ENCODE results near the gene PRR20E. TPM values are rescaled to one million over a fixed set of nuclear protein-coding genes. Genes with fewer than 3 reads are reported as not detected.

Gene PRR20E
- total RNA-seq, 2 experiments from 2014 or later, result not detected

Other genes with a start within 250 kb of the PRR20E start
- not detected for gene PRR20A, start 26.3 kb upstream of the PRR20E start, total RNA-seq
- gene PRR20B, start 19.7 kb upstream of the PRR20E start, total RNA-seq, result not detected
- not detected for gene PRR20C, start 13.1 kb upstream of the PRR20E start, total RNA-seq
- not detected for gene PRR20D, start 6.6 kb upstream of the PRR20E start, total RNA-seq

Measured in activated naive CD8-positive, alpha-beta T cell treated with anti-CD3 and anti-CD28 coated beads for 36 hours (primary cell).